Mucosa of rectum (tissue), 2 donors: Measurements from ENCODE around the gene EZR.

ENCODE experiments used
- H3K27ac ChIP-seq, 2 donors: one replicate each; pipeline ENCODE4 v1.7.0; 2013; ENCODE audit warnings: inconsistent platforms in 2 of 2, low read depth in 2 of 2, low read length in 2 of 2
- H3K27me3 ChIP-seq, 2 donors: one replicate each; pipeline ENCODE4 v1.7.0; 2013; ENCODE audit warnings: low read length in 2 of 2; ENCODE audit not compliant: control insufficient read depth in 2 of 2, insufficient read depth in 2 of 2
- H3K36me3 ChIP-seq, 2 donors: one replicate each; pipeline ENCODE4 v1.7.0; 2013; ENCODE audit warnings: low read length in 2 of 2; ENCODE audit not compliant: control insufficient read depth in 2 of 2, insufficient read depth in 2 of 2
- H3K4me1 ChIP-seq, 2 donors: one replicate each; pipeline ENCODE4 v1.7.0; 2013; ENCODE audit warnings: low read length in 2 of 2, mild to moderate bottlenecking in 1 of 2; ENCODE audit not compliant: control insufficient read depth in 2 of 2, insufficient read depth in 2 of 2
- H3K4me3 ChIP-seq, 2 donors: one replicate each; pipeline ENCODE4 v1.7.0; 2013; ENCODE audit warnings: low read length in 2 of 2
- H3K9ac ChIP-seq, 2 donors: one replicate each; pipeline ENCODE4 v1.7.0; 2013; ENCODE audit warnings: low read length in 2 of 2, low read depth in 1 of 2, mild to moderate bottlenecking in 1 of 2
- H3K9me3 ChIP-seq, 2 donors: one replicate each; pipeline ENCODE4 v1.7.0; 2013; ENCODE audit warnings: low read length in 2 of 2; ENCODE audit not compliant: control insufficient read depth in 2 of 2
- donor health status: healthy.
- donor health status: Normal muscosa, but diverticular disease.

Gene EZR

GRCh38 chr6:158819213-158819976, at the start of gene EZR:
EZR (minus strand) TSS chr6:158819368; CDS start chr6:158818093, 1,275 bp downstream.
- Histone ChIP-seq H3K36me3 (no peaks in the 10 kb centered on the region), H3K9ac (peak within 1 kb of the TSS; percentile 84 to 97), H3K4me1 (peaks cover 11 to 21% of the 10 kb centered on the region in 2 donors), H3K27me3 (no peaks in the 10 kb centered on the region), H3K4me3 (peak within 1 kb of the TSS; percentile 88 to 92), H3K9me3 (no peaks in the 10 kb centered on the region), H3K27ac (peak within 1 kb of the TSS; percentile 96 to 98)

- H3K27ac ChIP-seq = peak overlapping the region; percentile 98 to 99
- peaks cover 11 to 19% of the 10 kb centered on the region in 2 donors for H3K4me1 ChIP-seq
- H3K4me3 ChIP-seq = no peak overlapping the region
- H3K36me3 ChIP-seq = no peaks in the 10 kb centered on the region
- no peak overlapping the region for H3K9ac ChIP-seq
- H3K9me3 ChIP-seq = no peaks in the 10 kb centered on the region
- no peaks in the 10 kb centered on the region for H3K27me3 ChIP-seq
Observed at GRCh38 chr6:158868122-158868480, 48.9 kb upstream of the EZR start.

GRCh38 chr6:158867381-158868121, 48.4 kb upstream of the EZR start:
- Histone ChIP-seq H3K27me3 (no peaks in the 10 kb centered on the region), H3K27ac (peak overlapping the region; percentile 98 to 99), H3K36me3 (no peaks in the 10 kb centered on the region), H3K4me3 (no peak overlapping the region), H3K9me3 (no peaks in the 10 kb centered on the region), H3K4me1 (peaks cover 11 to 19% of the 10 kb centered on the region in 2 donors), H3K9ac (peak overlapping the region; percentile 14 to 26)

- Histone ChIP-seq H3K4me3 (no peak overlapping the region), H3K27me3 (no peaks in the 10 kb centered on the region), H3K4me1 (peaks cover 11 to 27% of the 10 kb centered on the region in 2 donors), H3K36me3 (no peaks in the 10 kb centered on the region), H3K27ac (no peak overlapping the region), H3K9ac (no peak overlapping the region), H3K9me3 (no peaks in the 10 kb centered on the region)
Observed at GRCh38 chr6:158865769-158866168, 46.6 kb upstream of the EZR start.

- Histone ChIP-seq H3K4me3 (no peak overlapping the region), H3K4me1 (peaks cover 0 to 15% of the 10 kb centered on the region in 2 donors), H3K27ac (no peak overlapping the region), H3K36me3 (no peaks in the 10 kb centered on the region), H3K9ac (no peak overlapping the region), H3K9me3 (no peaks in the 10 kb centered on the region), H3K27me3 (no peaks in the 10 kb centered on the region)
Observed at GRCh38 chr6:158863646-158864045, 44.5 kb upstream of the EZR start.

- Histone ChIP-seq H3K36me3 (no peaks in the 10 kb centered on the region), H3K27ac (peak overlapping the region; percentile 57 to 71), H3K27me3 (no peaks in the 10 kb centered on the region), H3K9ac (no peak overlapping the region), H3K4me3 (no peak overlapping the region), H3K4me1 (peaks cover 0 to 8% of the 10 kb centered on the region in 2 donors), H3K9me3 (no peaks in the 10 kb centered on the region)
Observed at GRCh38 chr6:158861686-158862381, 42.7 kb upstream of the EZR start.

GRCh38 chr6:158860279-158860865, 41.2 kb upstream of the EZR start:
- H3K27ac ChIP-seq = no peak overlapping the region
- no peaks in the 10 kb centered on the region for H3K9me3 ChIP-seq
- no peaks in the 10 kb centered on the region for H3K27me3 ChIP-seq
- no peaks in the 10 kb centered on the region for H3K36me3 ChIP-seq
- H3K9ac ChIP-seq = no peak overlapping the region
- H3K4me3 ChIP-seq = no peak overlapping the region
- peaks cover 0 to 8% of the 10 kb centered on the region in 2 donors for H3K4me1 ChIP-seq

GRCh38 chr6:158856261-158856660, 37.1 kb upstream of the EZR start:
- Histone ChIP-seq H3K9me3 (no peaks in the 10 kb centered on the region), H3K9ac (no peak overlapping the region), H3K4me1 (peaks cover 30 to 33% of the 10 kb centered on the region in 2 donors), H3K36me3 (no peaks in the 10 kb centered on the region), H3K27me3 (no peaks in the 10 kb centered on the region), H3K4me3 (no peak overlapping the region), H3K27ac (no peak overlapping the region)

- H3K27ac ChIP-seq = peak overlapping the region; percentile 90 to 92
Observed at GRCh38 chr6:158854214-158855101, 35.3 kb upstream of the EZR start.

More at GRCh38 chr6:158854214-158855101, 35.3 kb upstream of the EZR start:
- no peaks in the 10 kb centered on the region for H3K36me3 ChIP-seq
- H3K9me3 ChIP-seq = no peaks in the 10 kb centered on the region
- H3K4me1 ChIP-seq = peaks cover 44 to 48% of the 10 kb centered on the region in 2 donors
- no peaks in the 10 kb centered on the region for H3K27me3 ChIP-seq
- peak overlapping the region; percentile 31 to 55 for H3K4me3 ChIP-seq
- H3K9ac ChIP-seq = peak overlapping the region in 1 of 2 donors; percentile 82
